Measurements from ENCODE around the gene FAM20C.

The FAM20C gene

GRCh38 chr7:220151-220841 is 27.9 kb downstream of the FAM20C start:
- no peak overlapping the region for H3K4me2 ChIP-seq
- H3K27me3 ChIP-seq (ENCODE audit: insufficient read depth, low read depth): no peaks in the 10 kb centered on the region
- H3K4me3 ChIP-seq (IDR thresholded peaks at IDR 0.05; ENCODE audit: insufficient read depth, low read depth, low read length): no peak overlapping the region
- no peak overlapping the region for H3K27ac ChIP-seq
- H3K4me1 ChIP-seq (ENCODE audit: low read depth, poor library complexity, severe bottlenecking): no peaks in the 10 kb centered on the region
- H3K79me2 ChIP-seq (ENCODE audit: insufficient read depth, low read depth): no peaks in the 10 kb centered on the region
- H2AFZ ChIP-seq (ENCODE audit: low read depth): no peak overlapping the region
- H4K20me1 ChIP-seq (ENCODE audit: insufficient read depth): no peaks in the 10 kb centered on the region
- no peak for TF ChIP-seq CTCF (conservative IDR thresholded peaks at IDR 0.05; ENCODE audit: low read depth, low read length)
- no peaks in the 10 kb centered on the region for H3K36me3 ChIP-seq (ENCODE audit: insufficient read depth)
- no peak overlapping the region for H3K9ac ChIP-seq

GRCh38 chr7:221978-222715 is 29.8 kb downstream of the FAM20C start:
- peaks cover 7% of the 10 kb centered on the region; the same call in 1 of the 2 replicates for H3K27me3 ChIP-seq (ENCODE audit: insufficient read depth, low read depth)
- no peak overlapping the region for H3K27ac ChIP-seq
- H2AFZ ChIP-seq (ENCODE audit: low read depth): no peak overlapping the region
- H3K9ac ChIP-seq: no peak overlapping the region
- no peaks in the 10 kb centered on the region for H3K4me1 ChIP-seq (ENCODE audit: low read depth, poor library complexity, severe bottlenecking)
- no peaks in the 10 kb centered on the region for H3K36me3 ChIP-seq (ENCODE audit: insufficient read depth)
- no peaks in the 10 kb centered on the region for H4K20me1 ChIP-seq (ENCODE audit: insufficient read depth)
- no peak overlapping the region for H3K4me3 ChIP-seq (IDR thresholded peaks at IDR 0.05; ENCODE audit: insufficient read depth, low read depth, low read length)
- H3K4me2 ChIP-seq: no peak overlapping the region
- no peak for TF ChIP-seq CTCF (conservative IDR thresholded peaks at IDR 0.05; ENCODE audit: low read depth, low read length)
- H3K79me2 ChIP-seq (ENCODE audit: insufficient read depth, low read depth): no peaks in the 10 kb centered on the region

- no peaks in the 10 kb centered on the region for H3K36me3 ChIP-seq (ENCODE audit: insufficient read depth)
- H3K27me3 ChIP-seq (ENCODE audit: insufficient read depth, low read depth): peaks cover 12% of the 10 kb centered on the region; the same call in 1 of the 2 replicates
- no peaks in the 10 kb centered on the region for H3K79me2 ChIP-seq (ENCODE audit: insufficient read depth, low read depth)
- H3K9ac ChIP-seq: no peak overlapping the region
- no peak for TF ChIP-seq CTCF (conservative IDR thresholded peaks at IDR 0.05; ENCODE audit: low read depth, low read length)
- H3K4me2 ChIP-seq: no peak overlapping the region
- no peak overlapping the region for H3K27ac ChIP-seq
- H3K4me1 ChIP-seq (ENCODE audit: low read depth, poor library complexity, severe bottlenecking): no peaks in the 10 kb centered on the region
- H4K20me1 ChIP-seq (ENCODE audit: insufficient read depth): no peaks in the 10 kb centered on the region
- no peak overlapping the region for H2AFZ ChIP-seq (ENCODE audit: low read depth)
- H3K4me3 ChIP-seq (IDR thresholded peaks at IDR 0.05; ENCODE audit: insufficient read depth, low read depth, low read length): no peak overlapping the region
Measured at GRCh38 chr7:222716-223041, 30.3 kb downstream of the FAM20C start.

- H4K20me1 ChIP-seq (ENCODE audit: insufficient read depth): no peaks in the 10 kb centered on the region
- no peak overlapping the region for H2AFZ ChIP-seq (ENCODE audit: low read depth)
- H3K4me3 ChIP-seq (IDR thresholded peaks at IDR 0.05; ENCODE audit: insufficient read depth, low read depth, low read length): no peak overlapping the region
- H3K36me3 ChIP-seq (ENCODE audit: insufficient read depth): no peaks in the 10 kb centered on the region
- H3K27me3 ChIP-seq (ENCODE audit: insufficient read depth, low read depth): peaks cover 18% of the 10 kb centered on the region; the same call in 1 of the 2 replicates
- H3K27ac ChIP-seq: no peak overlapping the region
- no peak overlapping the region for H3K4me2 ChIP-seq
- TF ChIP-seq CTCF (conservative IDR thresholded peaks at IDR 0.05; ENCODE audit: low read depth, low read length): no peak
- H3K79me2 ChIP-seq (ENCODE audit: insufficient read depth, low read depth): no peaks in the 10 kb centered on the region
- no peak overlapping the region for H3K9ac ChIP-seq
- H3K4me1 ChIP-seq (ENCODE audit: low read depth, poor library complexity, severe bottlenecking): no peaks in the 10 kb centered on the region
Measured at GRCh38 chr7:223118-223800, 30.9 kb downstream of the FAM20C start.

All from KMS-11 (cell line).